Hematopoietic multipotent progenitor cell treated with erythropoietin and hydrocortisone succinate and interleukin-3 and kit ligand, for 6 days (in vitro differentiated cells): ENCODE results near the gene MAP3K3.

Experiments used
- DNase-seq: peaks from one replicate; pipeline ENCODE4 v3.0.0-alpha.2; 2015

The MAP3K3 gene

DNA sequence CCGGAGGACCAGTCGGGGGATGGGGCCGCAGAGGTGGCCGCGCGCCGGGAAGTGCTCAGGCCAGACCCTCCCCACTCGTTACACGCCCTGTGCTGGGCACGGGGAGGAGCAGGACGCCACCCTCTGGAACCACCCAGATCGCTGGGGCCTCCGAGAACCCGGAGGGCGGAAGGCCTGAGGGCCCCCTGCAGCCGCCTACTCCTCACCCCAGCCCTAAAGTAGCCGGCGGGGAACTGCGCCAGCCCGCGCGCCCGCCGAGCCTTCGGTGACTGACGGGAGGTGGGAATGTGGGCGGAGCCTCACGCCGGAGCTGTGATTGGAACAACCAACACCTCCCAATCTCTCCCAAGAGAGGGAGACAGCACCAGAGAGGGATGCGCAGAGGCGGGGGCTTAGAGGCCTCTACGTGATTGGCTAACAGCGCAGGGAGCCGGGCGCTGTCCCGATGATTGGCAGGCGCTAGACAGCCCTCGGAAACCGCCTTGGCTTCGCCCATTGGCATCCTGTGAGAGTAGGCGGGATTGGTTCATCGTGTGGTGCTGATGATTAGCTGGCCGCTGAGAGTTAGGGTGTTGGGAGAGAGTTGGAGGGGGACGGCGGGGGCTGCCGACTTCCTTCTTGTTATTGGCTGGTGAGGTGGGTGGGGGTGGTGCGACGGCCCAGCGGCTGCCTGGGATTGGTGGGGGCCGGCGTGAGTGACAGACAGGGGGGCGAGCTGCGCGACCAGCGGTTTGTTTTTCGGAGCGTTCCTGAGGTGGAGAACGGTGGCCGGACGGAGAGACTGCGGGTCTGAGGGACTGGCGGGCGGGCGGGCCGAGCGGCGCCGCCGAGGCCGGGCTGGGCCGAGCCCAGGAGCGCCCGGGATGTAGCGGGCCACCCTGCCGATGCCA is at the start of gene MAP3K3:
Gene MAP3K3, plus strand, starts transcription at position 734 of the 890 bp plus-strand sequence. CDS start 343 bp downstream, outside the sequence.
- DNase-seq, result peak; percentile 100

DNA sequence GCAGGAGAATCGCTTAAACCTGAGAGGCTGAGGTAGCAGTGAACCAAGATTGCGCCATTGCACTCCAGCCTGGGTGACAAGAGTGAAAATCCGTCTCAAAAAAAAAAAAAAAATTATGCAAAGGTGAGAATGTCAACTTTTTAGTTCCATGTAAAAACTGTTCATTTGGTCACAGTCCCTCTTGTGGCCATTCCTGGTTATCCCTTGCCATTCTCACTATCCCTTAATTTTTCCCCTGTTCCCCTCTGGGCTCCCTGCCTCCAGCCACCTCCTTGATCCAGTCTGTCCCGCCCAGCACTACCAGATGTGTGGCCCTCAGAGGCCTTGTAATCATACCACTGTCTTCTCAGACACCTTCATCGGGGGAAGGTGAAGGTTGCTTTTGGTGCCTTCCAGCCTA is 48.6 kb upstream of the MAP3K3 start:
- DNase-seq, result no peak

DNA sequence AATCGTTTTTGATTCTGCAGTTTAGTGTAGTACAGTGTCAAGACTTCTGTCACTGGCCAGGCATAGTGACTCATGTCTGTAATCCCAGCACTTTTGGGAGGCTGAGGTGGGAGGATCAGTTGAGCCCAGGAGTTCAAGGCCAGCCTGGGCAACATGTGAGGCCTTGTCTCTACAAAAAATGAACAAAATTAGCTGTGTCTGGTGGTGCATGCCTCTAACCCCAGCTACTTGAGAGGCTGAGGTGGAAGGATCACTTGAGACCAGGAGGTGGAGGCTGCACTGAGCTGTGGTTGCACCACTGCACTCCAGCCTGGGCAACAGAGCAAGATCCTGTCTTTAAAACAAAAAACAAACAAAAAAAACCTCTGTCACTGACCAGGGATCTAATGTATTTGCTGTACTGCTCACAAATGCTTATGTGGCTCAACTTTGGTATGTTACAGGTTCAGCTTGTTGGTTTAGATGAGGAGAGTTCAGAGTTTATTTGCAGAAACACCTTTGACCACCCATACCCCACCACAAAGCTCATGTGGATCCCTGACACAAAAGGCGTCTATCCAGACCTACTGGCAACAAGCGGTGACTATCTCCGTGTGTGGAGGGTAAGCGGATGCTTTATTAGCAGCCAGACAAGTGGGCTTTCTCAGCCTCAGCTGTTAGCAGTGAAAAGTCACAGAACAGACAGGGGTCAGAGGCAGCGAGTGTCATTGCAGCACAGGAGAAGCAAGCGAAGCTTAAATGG is 44.0 kb upstream of the MAP3K3 start:
- no peak for DNase-seq

DNA sequence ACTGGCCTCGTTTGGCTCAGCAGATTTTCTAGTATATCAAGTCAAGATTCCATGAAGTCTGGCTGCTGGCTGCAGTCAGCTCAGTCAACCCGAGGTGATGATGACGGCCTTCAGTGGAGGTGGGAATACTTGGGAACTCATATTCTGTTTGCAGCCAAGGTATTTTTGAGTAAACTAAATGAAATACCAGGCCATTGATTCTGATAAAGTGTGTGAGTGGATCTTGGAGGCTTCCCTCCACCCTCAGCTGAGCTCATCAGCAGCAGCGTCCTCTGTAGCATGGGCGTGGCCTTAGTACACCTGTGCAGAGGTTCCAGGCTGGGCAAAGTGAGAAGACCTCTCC is 43.5 kb upstream of the MAP3K3 start:
- no peak for DNase-seq

DNA sequence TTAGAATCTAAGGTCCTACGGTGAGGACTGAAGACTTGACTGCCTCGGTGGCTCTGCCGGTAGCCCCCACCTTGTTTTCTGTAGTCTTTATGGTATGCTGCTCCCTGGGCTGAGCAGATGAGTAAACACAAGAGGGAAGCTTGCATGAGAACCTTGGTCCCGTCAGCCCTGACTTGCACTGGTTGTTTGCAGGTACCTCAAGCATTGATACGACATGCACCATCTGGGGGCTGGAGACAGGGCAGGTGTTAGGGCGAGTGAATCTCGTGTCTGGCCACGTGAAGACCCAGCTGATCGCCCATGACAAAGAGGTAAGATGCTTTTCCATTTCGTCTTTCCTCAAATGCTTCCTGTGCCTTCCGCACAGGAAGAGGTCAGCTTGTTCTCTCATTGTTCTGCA is 42.6 kb upstream of the MAP3K3 start:
- no peak for DNase-seq

DNA sequence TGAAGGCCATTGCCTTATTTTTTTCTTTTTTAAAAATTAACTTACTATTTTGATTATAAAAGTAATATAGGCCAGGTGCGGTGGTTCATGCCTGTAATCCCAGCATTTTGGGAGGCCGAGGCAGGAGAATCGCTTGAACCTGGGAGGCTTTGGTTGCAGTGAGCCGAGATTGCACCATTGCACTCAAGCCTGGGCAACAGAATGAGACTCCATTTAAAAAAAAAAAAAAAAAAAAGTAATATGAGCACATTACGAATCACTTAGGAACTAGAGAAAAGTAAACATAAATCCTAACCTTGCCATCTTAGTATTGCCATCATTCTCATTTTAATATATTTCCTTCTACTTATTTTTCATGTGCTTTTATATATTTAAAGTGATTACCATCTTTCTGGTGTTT is 34.4 kb upstream of the MAP3K3 start:
- DNase-seq, result no peak

DNA sequence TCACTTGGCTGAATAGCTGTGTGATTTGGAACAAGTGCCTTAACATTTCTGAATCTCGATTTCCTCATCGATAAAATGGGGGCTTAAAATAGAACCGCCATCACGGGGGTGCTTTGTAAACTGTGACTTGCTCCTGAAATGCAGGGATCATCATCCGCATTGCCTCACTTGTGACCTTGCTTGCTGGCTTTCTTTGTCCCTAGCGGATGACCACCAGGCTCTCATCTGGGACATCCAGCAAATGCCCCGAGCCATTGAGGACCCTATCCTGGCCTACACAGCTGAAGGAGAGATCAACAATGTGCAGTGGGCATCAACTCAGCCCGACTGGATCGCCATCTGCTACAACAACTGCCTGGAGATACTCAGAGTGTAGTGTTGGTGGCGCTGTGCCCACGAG is 33.4 kb upstream of the MAP3K3 start:
- DNase-seq, result no peak

DNA sequence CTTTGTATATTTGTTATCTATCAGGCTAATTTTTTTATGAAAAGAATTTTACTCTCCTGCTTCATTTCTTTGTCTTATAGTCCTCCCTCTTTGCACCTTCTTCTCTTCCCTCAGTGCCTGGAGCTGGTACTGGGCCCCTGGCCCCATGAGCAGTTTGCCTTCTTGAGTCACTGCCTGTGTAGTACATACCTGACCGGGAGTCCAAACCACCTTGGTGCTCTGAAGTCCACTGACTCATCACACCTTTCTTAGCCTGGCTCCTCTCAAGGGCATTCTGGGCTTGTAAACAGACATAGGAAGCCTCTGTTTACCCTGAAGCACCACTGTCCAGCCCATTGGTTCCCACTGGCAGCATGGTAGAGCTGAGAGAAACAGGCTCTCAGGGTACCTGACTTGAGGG is 32.6 kb upstream of the MAP3K3 start:
- no peak for DNase-seq

DNA sequence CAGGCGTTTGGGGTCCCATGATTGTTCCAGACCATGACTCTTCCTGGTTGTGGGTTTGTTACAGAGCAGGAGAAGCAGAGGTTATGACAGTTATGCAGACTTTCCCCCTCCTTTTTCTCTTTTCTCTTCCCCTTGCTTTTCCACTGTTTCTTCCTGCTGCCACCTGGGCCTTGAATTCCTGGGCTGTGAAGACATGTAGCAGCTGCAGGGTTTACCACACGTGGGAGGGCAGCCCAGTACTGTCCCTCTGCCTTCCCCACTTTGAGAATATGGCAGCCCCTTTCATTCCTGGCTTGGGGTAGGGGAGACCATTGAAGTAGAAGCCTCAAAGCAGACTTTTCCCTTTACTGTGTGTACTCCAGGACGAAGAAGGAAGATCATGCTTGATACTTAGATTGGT is 29.4 kb upstream of the MAP3K3 start:
- no peak for DNase-seq

DNA sequence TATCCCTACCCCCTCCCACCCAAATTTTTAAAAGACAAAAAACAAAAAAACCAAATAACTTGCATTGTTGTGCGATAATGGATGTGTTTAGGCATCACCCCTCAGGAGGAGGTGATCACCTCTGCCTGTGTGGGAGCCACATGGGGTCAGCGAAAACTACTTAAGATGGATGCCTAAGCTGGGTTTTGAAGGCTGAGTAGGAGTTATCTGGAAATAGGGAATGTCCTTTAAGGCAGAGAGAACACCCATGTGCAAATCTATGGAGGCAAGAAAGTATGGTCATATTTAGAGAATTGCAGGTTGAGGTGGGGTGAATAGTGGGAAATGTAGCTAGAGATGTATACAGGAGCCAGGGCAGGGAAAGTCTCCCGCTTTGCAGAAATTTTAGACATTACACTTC is 27.1 kb upstream of the MAP3K3 start:
- no peak for DNase-seq

DNA sequence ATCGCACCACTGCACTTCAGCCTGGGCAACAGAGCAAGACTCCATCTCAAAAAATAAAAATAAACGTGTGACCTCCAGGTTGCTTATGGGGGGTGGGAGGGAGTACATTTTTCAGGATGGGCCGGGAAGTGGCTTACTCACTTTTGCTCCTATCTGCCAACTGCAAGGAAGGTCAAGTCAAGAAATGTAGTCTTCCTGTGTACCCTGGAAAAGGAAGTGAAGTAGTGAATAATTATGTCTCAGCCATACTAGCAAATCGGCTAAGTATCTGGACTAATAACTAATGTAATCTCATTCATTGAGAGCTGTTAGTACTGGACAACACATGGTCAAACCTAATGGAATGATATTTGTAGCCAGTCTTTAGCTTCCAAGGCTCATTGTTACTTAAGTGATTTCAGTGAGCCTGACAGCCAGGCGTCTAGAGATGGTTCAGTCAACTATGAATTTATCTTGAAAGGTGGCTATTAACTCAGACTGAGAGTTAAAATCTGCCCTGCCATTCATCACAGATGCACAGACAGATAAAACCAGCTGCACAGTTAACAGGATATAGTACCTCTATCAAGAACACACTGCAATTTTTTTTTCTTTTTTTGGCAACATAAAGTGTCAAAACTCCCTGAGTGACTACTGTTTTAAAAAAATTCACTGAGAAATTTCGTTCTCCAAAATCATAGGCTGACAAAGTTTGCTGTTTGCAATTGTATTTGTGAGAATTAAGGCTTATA is 25.2 kb upstream of the MAP3K3 start:
- DNase-seq, result peak; percentile 19

DNA sequence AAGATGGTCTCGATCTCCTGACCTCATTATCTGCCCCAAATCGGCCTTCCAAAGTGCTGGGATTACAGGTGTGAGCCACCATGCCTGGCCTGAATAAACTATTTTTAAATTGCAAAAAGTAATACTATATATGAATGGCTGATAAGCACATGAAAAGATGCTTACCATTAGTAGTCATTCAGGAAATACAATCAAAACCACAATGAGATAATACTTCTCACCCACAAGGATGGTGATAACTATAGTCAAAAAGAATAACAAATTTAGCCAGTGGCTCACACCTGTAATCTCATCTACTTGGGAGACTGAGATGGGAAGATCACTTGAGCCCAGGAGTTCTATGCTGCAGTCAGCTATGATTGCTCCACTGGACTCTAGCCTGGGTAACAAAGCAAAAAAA is 23.9 kb upstream of the MAP3K3 start:
- no peak for DNase-seq

DNA sequence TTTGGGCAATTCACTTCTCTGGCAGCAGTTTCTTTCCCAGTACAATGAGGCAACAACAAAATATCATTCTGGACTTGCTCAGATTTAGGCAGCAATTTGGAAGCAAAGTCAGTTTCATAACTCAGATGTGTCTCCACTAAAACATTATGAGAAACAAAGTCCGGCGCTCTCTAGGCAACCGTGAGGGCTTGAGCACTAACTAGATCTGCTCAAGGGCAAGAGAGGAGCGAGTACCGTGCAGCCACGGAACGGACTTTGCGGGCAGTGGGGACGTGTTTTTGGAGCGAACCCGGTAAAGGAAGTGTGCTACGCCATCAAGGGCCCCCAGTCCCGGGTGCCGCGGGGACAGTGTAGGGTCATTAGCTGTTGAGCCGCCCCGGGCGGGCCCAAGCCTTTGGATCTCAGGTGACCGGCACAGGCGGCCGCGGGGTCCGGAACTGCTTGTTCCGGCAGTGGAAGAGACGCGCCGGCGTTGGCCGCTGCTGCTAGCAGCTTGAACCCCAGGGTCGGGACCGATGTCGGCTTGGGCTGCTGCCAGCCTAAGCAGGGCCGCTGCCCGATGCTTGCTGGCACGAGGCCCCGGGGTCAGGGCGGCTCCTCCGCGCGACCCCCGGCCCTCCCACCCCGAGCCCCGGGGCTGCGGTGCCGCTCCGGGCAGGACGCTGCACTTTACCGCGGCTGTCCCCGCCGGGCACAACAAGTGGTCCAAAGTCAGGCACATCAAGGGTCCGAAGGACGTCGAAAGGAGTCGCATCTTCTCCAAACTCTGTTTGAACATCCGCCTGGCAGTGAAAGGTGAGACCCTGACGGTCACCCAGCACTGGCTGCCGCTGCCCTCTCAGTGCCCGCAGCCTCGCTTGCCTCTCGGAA is 21.4 kb upstream of the MAP3K3 start, which contains the start of gene TACO1:
Gene TACO1, plus strand, starts transcription at position 327 of the 870 bp plus-strand sequence. Its CDS starts 189 bp downstream, at position 516.
- DNase-seq, result peak; percentile 90

DNA sequence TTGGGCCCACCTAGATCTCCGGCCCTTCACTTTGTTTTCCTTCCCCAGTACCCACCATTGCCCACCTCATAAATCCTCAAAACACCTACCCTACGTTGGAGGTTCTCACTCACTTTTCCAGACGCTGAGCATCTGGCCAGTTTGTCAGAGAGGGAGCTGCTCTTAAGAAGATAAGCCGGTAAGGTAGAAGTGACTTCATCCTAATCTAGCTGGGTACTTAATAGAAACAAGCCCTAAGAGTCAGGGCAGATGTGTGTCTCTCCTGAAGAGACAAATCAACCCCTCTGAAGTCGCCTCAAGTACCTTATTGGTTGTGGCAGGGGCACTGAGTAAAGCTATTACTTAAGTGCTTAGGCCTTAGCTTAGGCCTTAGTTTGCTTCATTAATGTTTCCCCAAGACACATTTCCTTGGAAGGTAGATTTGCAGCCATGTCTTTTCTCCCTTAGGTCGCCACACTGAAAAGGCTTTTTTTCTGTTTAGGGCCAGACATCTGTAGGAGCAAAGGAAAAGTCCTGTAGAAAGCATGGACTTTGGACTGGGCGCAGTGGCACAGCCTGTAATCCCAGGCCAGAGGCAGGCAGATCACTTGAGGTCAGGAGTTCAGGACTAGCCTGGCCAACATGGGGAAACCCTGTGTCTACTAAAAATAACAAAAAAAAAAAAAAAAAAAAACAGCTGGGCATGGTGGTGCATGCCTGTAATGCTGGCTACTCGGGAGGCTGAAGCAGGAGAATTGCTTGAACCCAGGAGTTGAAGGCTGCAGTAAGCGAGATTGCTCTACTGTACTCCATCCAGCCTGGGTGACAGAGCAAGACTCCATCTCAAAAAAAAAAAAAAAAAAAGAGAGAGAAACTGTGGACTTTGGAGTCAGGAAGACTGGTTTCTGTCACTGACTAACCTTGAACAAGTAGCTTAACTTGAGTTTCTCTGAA is 20.5 kb upstream of the MAP3K3 start:
- DNase-seq, result peak; percentile 76

DNA sequence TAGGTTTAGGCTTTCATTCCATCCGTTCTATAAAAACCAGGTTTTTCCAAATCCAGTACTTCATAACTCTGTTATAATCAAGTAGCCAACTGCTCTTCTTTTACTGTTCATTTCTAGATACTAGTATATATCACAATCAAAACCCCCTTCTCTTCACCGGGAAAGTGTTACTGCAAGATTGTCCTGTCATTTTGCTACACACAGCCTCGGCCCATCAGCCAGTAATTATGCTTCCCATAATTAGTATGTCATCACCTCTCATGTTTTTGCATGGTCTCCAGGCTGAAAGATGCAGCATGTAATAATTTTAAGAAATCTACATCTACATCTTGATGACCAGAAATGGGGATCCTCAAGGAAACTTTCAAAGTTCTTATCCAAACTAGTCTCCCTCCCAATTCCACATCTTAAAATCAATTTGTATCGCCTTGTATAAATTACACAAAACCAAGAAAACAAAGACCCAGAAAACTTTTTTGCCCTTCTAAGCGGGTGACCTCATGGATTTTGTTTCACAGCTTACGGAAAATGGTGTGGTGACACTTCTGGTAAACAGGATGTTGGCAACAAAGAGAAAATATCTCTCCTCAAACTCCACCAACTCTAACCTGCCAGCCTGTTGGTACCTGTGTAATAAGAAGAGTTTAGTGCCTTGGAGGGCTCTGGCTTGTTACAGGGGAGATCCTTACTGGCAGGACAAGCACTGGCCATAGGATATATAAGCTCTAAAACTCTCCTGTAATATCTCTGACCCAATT is 12.2 kb upstream of the MAP3K3 start:
- no peak for DNase-seq

DNA sequence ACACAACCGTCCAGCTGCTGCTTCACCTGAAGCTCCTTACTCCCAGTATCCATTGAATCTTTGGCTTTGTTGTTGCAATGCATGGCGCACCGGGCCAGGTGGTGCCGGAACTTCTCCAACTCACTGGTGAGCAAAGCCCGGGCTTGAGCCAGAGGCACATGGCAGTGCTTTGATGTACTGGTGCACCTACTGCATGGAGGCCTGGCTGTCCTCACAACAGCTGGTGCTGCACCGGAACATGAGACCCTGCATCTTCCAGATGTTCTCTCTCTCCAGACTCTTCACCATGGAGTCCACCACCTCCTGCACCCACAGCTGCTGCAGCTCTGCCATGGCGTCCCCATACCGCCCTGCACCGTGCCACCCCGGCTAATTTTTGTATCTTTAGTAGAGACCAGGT is 11.4 kb upstream of the MAP3K3 start:
- no peak for DNase-seq

DNA sequence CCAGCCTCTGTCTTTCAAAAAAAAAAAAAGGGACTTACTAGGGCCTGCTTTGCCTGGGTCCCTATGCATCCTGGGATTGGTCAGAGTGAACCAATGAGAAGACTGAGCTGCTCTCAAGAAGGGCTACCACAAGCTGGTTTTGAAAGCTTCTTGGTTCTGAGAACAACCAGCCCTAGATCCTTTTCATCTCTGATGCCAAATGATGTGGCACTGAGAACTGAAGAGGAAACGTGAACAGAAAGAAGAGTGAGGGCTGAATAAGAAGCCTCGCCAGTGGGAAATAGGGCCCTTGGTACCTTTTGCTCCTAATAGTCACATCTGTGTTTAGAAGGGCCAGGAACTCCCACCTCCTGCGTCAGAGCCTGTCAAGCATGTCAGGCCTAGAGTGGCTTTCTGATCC is 10.9 kb upstream of the MAP3K3 start:
- DNase-seq, result no peak

DNA sequence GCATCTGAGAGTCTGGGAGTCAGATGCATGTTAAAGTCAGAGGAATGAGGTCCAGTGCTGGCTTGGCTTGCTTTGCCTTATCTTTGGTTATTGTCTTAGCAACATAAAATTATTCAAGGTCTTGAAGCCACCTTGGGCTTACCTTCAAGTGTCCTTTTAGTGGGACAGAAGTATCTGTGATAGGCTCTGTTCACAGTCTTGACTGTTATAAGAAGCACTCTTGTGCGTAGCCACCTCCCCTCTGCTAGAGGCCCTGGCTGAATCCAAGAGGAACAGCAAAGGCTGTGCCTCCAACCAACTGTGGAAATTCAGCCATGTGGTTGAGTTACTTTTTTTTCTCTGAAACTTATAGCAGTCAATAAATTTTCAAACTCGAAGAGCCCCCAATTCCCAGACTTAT is 8.6 kb upstream of the MAP3K3 start:
- DNase-seq, result no peak

DNA sequence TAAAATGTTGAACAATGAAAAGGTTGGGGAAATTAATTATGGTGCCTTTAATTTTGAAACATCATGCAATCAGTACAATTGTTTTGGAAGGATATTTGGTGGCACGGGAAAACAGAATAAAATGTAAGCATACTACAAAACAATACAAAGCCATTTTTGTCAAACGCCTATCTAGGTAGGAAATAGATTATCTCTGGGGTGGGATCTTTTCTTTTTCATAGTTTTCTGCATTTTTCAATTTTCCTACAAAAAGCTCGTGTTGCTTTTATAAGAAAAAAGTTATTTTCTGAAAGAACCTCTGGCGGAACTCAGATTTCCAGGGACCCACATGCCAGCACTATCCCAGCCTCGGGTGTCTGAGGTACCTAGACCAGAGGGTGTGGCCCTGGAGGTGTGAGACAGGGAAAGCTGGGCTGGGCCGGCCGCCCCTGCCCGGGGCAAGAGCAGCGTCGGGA is 961 bp upstream of the MAP3K3 start:
- DNase-seq, result no peak
